NCI-H2171 (cell line): Measurements from ENCODE around the gene RBM27.
"Not testable (repeated sequence)": the region's sequence is repeated elsewhere in the genome, so short reads cannot be mapped to it uniquely, and the experiment has no call there.

Source experiments
- DNase-seq: peaks from one replicate; lab custom pipeline; 2025; lab: John Stamatoyannopoulos, UW

The RBM27 gene

GRCh38 chr5:146203011-146203871 lies at the start of gene RBM27:
TSS of gene RBM27 (plus strand) at chr5:146203605. CDS start at chr5:146203766, 161 bp downstream.
- DNase-seq = peak; percentile 83

- no peak for DNase-seq
Measured at GRCh38 chr5:146158255-146158654, 45.1 kb upstream of the RBM27 start.

- DNase-seq = no peak
Measured at GRCh38 chr5:146164382-146164781, 39.0 kb upstream of the RBM27 start.

GRCh38 chr5:146165460-146165859 lies 37.9 kb upstream of the RBM27 start:
- no peak for DNase-seq

GRCh38 chr5:146165903-146166302 lies 37.5 kb upstream of the RBM27 start:
- no peak for DNase-seq

GRCh38 chr5:146169076-146169475 lies 34.3 kb upstream of the RBM27 start:
- no peak for DNase-seq

GRCh38 chr5:146173049-146173448 lies 30.4 kb upstream of the RBM27 start:
- DNase-seq = not testable (repeated sequence)

- no peak for DNase-seq
Measured at GRCh38 chr5:146173597-146173996, 29.8 kb upstream of the RBM27 start.

- DNase-seq = no peak
Measured at GRCh38 chr5:146176805-146177204, 26.6 kb upstream of the RBM27 start.

GRCh38 chr5:146179696-146180095 lies 23.7 kb upstream of the RBM27 start:
- DNase-seq = no peak

GRCh38 chr5:146183403-146183802 lies 20.0 kb upstream of the RBM27 start:
- not testable (repeated sequence) for DNase-seq

- no peak for DNase-seq
Measured at GRCh38 chr5:146185161-146185560, 18.2 kb upstream of the RBM27 start.

- DNase-seq = no peak
Measured at GRCh38 chr5:146188358-146188757, 15.0 kb upstream of the RBM27 start.

- DNase-seq = no peak
Measured at GRCh38 chr5:146192571-146193043, 10.8 kb upstream of the RBM27 start.

- DNase-seq = no peak
Measured at GRCh38 chr5:146193285-146193684, 10.1 kb upstream of the RBM27 start.

GRCh38 chr5:146194997-146195396 lies 8.4 kb upstream of the RBM27 start:
- DNase-seq = not testable (repeated sequence)

GRCh38 chr5:146196459-146197048 lies 6.9 kb upstream of the RBM27 start:
- DNase-seq = no peak

GRCh38 chr5:146199176-146199815 lies 4.1 kb upstream of the RBM27 start:
- DNase-seq = no peak

- not testable (repeated sequence) for DNase-seq
Measured at GRCh38 chr5:146201795-146202194, 1.6 kb upstream of the RBM27 start.

GRCh38 chr5:146203872-146204192 lies 427 bp downstream of the RBM27 start:
- DNase-seq = no peak

GRCh38 chr5:146205499-146206202 lies 2.2 kb downstream of the RBM27 start:
- no peak for DNase-seq

- DNase-seq = no peak
Measured at GRCh38 chr5:146206257-146206656, 2.9 kb downstream of the RBM27 start.
